GM20000 (cell line): Measurements from ENCODE around the gene TCFL5.

Source experiments
- DNase-seq: peaks from one replicate; pipeline ENCODE4 v3.0.0; 2012; ENCODE audit warnings: low spot score
- CTCF ChIP-seq: IDR thresholded peaks from 2 replicates; pipeline ENCODE4 v1.5.1; 2012; ENCODE audit warnings: mild to moderate bottlenecking, control low read depth; ENCODE audit errors: extremely low read depth, missing control alignments

Gene TCFL5

GRCh38 chr20:62825986-62826645 lies 35.5 kb downstream of the TCFL5 start:
- DNase-seq = no peak

GRCh38 chr20:62825333-62825985 lies 36.2 kb downstream of the TCFL5 start:
- no peak for DNase-seq
- no peak for TF ChIP-seq CTCF

More at GRCh38 chr20:62825986-62826645, 35.5 kb downstream of the TCFL5 start:
- no peak for TF ChIP-seq CTCF

- no peak for TF ChIP-seq CTCF
- no peak for DNase-seq
Observed at GRCh38 chr20:62824476-62825332, 36.9 kb downstream of the TCFL5 start.

- DNase-seq = no peak
- no peak for TF ChIP-seq CTCF
Observed at GRCh38 chr20:62823688-62824475, 37.7 kb downstream of the TCFL5 start.

GRCh38 chr20:62822788-62823651 lies 38.6 kb downstream of the TCFL5 start:
- peak; percentile 88 for DNase-seq
- TF ChIP-seq CTCF = peak; percentile 75

GRCh38 chr20:62822239-62822787 lies 39.3 kb downstream of the TCFL5 start:
- TF ChIP-seq CTCF = no peak
- no peak for DNase-seq
